OCI-LY1 (cell line): Measurements from ENCODE around the gene SLC5A11.
"Not testable (repeated sequence)": the region's sequence is repeated elsewhere in the genome, so short reads cannot be mapped to it uniquely, and the experiment has no call there.

Experiments used
- H2AFZ ChIP-seq: fragments of 200-600 bp; sonication (generic), shearing (Covaris generic); 2 replicates; pipeline ENCODE4 v1.6.0; 2014; ENCODE audit warnings: antibody characterized with exemption, mild to moderate bottlenecking, low read length
- H3F3A ChIP-seq: fragments of 200-600 bp; sonication (generic), shearing (Covaris generic); 2 replicates; pipeline ENCODE4 v1.6.0; 2014; ENCODE audit warnings: mild to moderate bottlenecking, antibody characterized with exemption, low read length, moderate library complexity; ENCODE audit not compliant: insufficient read depth
- H3K27ac ChIP-seq: fragments of 200-600 bp; sonication (generic); 2 replicates; pipeline ENCODE4 v1.5.1; 2014; ENCODE audit warnings: low read length, mixed run types, mild to moderate bottlenecking, low read depth; ENCODE audit not compliant: poor library complexity, severe bottlenecking
- H3K27me3 ChIP-seq: fragments of 200-600 bp; sonication (generic); 2 replicates; pipeline ENCODE4 v1.6.0; 2014; ENCODE audit warnings: antibody characterized with exemption, mild to moderate bottlenecking, low read length, moderate library complexity; ENCODE audit not compliant: insufficient read depth
- H3K36me3 ChIP-seq: fragments of 200-600 bp; sonication (generic); 2 replicates; pipeline ENCODE4 v1.6.1; 2014; ENCODE audit warnings: mild to moderate bottlenecking, antibody characterized with exemption, low read length, moderate library complexity, mixed read lengths; ENCODE audit not compliant: insufficient read depth
- H3K4me1 ChIP-seq: fragments of 200-600 bp; sonication (generic); 2 replicates; pipeline ENCODE4 v1.5.1; 2014; ENCODE audit warnings: mild to moderate bottlenecking, low read length, moderate library complexity; ENCODE audit not compliant: insufficient read depth, severe bottlenecking
- H3K4me2 ChIP-seq: fragments of 200-600 bp; sonication (generic), shearing (Covaris generic); 2 replicates; pipeline ENCODE4 v1.6.1; 2014; ENCODE audit warnings: low read length
- H3K4me3 ChIP-seq: fragments of 200-600 bp; sonication (generic); 2 replicates; pipeline ENCODE4 v1.5.1; 2014; ENCODE audit warnings: low read length, low read depth, mild to moderate bottlenecking, mixed read lengths; ENCODE audit not compliant: poor library complexity, severe bottlenecking
- H3K79me2 ChIP-seq: fragments of 200-600 bp; shearing (Covaris generic); 2 replicates; pipeline ENCODE4 v1.6.1; 2016; ENCODE audit warnings: mixed run types, low read length, mixed read lengths; ENCODE audit not compliant: insufficient read depth
- H3K9ac ChIP-seq: fragments of 200-600 bp; sonication (generic), shearing (Covaris generic); 2 replicates; pipeline ENCODE4 v1.6.1; 2014; ENCODE audit warnings: mild to moderate bottlenecking, low read length, mixed read lengths
- H3K9me2 ChIP-seq: fragments of 200-600 bp; sonication (generic), shearing (Covaris generic); 2 replicates; pipeline ENCODE4 v1.6.1; 2014; ENCODE audit warnings: low read depth, mild to moderate bottlenecking, low read length, mixed read lengths
- H3K9me3 ChIP-seq: fragments of 200-600 bp; shearing (Covaris generic); 2 replicates; pipeline ENCODE4 v1.6.1; 2014; ENCODE audit warnings: low read length, mixed read lengths
- H4K20me1 ChIP-seq: fragments of 200-600 bp; sonication (generic), shearing (Covaris generic); 2 replicates; pipeline ENCODE4 v1.6.0; 2016; ENCODE audit warnings: mild to moderate bottlenecking, low read length; ENCODE audit not compliant: insufficient read depth
- CTCF ChIP-seq: fragments of 200-600 bp; sonication (generic), shearing (Covaris generic); IDR thresholded peaks from 2 replicates; pipeline ENCODE4 v1.5.1; 2017; ENCODE audit warnings: mild to moderate bottlenecking, antibody characterized with exemption, low read length, moderate library complexity, mixed read lengths
- EZH2 ChIP-seq: fragments of 200-600 bp; sonication (generic), shearing (Covaris generic); IDR thresholded peaks from 2 replicates; pipeline ENCODE4 v1.8.0; 2017; ENCODE audit warnings: borderline replicate concordance, mixed run types, mild to moderate bottlenecking, antibody characterized with exemption, low read length, moderate library complexity, mixed read lengths

Gene SLC5A11

DNA sequence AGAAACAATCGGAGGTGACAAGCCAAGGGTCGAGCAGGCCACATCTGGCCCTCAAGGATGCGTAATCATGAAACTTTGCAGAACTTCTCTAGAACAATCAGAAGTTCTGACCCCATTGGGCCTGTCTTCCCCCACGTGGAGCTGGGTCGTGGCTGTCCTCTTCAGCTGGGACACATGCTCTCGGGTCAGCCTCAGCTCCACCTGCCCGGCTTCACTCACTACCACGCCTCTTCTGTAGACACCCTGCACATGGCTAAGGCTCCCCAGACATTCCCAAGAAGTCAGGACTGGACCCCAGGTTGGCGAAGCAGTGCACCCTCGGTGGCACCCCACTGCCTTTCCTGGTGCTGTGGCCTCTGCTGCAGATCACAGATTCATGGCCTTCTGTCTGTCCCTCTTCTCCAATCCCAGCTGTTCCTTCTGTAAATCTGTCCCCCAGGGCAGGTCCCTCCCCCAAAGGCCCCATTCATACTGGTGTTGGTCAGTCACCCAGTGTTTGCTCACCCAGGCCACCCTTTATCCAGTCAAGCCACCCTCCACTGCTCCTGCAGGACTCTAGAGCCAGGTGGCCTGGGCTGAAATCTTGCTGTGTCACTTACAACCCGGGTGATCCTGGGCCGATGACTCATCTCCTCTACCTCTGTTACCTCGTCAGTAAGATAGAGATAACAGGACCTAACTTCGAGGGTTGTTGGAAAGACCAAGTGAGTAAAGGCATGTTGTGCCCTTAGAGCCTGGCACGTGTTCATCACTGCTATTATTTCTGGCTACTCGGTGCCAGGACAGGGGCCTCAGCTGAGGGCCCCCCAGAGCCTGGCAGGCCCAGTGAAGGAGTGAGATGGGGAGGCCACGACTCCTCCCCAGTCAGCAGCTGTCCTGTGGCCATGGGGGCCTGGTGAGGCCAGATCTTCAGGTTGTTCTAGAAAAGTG is 1.4 kb upstream of the SLC5A11 start:
- Histone ChIP-seq H3K9me3 (no peaks in the 10 kb centered on the region), H3K27me3 (no peaks in the 10 kb centered on the region), H3K4me1 (no peaks in the 10 kb centered on the region), H3K36me3 (no peaks in the 10 kb centered on the region), H3K4me2 (no peak overlapping the region), H3K79me2 (no peaks in the 10 kb centered on the region), H2AFZ (no peak overlapping the region), H3K9ac (no peak overlapping the region), H3F3A (no peaks in the 10 kb centered on the region), H3K4me3 (no peak overlapping the region), H3K27ac (no peak overlapping the region), H3K9me2 (no peaks in the 10 kb centered on the region), H4K20me1 (no peaks in the 10 kb centered on the region)
- TF ChIP-seq EZH2 (no peak), CTCF (no peak)

DNA sequence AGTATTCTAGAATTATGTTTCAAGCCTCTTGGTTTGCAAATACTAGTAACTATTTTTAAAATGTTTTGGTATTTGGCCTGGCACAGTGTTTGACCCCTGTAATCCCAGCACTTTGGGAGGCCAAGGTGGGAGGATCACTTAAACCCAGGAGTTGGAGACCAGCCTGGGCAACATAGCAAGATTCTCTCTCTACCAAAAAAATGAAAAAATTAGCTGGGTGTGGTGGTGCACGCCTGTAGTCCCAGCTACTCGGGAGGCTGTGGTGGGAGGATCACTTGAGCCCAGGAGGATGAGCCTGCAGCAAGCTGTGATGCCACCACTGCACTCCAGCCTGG is 765 bp upstream of the SLC5A11 start:
- H3K4me2 ChIP-seq, H3K36me3 ChIP-seq, H2AFZ ChIP-seq, H4K20me1 ChIP-seq, H3F3A ChIP-seq, H3K9me2 ChIP-seq, H3K4me1 ChIP-seq, H3K27me3 ChIP-seq, H3K4me3 ChIP-seq, H3K9me3 ChIP-seq, H3K79me2 ChIP-seq, H3K9ac ChIP-seq, H3K27ac ChIP-seq: not testable (repeated sequence)

- Histone ChIP-seq H3K4me3 (no peak overlapping the region), H3F3A (no peaks in the 10 kb centered on the region), H3K4me2 (no peak overlapping the region), H3K9ac (no peak overlapping the region), H3K9me3 (no peaks in the 10 kb centered on the region), H3K9me2 (no peaks in the 10 kb centered on the region), H3K27me3 (no peaks in the 10 kb centered on the region), H3K27ac (no peak overlapping the region), H3K79me2 (no peaks in the 10 kb centered on the region), H3K4me1 (no peaks in the 10 kb centered on the region), H4K20me1 (no peaks in the 10 kb centered on the region), H2AFZ (no peak overlapping the region), H3K36me3 (no peaks in the 10 kb centered on the region)
- TF ChIP-seq EZH2 (no peak), CTCF (no peak)
These were observed 990 bp downstream of the SLC5A11 start for GRCh38 chr16:24846548-24847357.
